Keratinocyte (primary cell): ENCODE data around the gene CLEC18C.
"Not testable (repeated sequence)": the region's sequence is repeated elsewhere in the genome, so short reads cannot be mapped to it uniquely, and the experiment has no call there.

Experiments
- EZH2 ChIP-seq: IDR thresholded peaks from one replicate; pipeline ENCODE4 v1.6.1; 2012; ENCODE audit warnings: inconsistent platforms, mild to moderate bottlenecking, low read length, moderate library complexity
- TF ChIP-seq, protein P1 (sequence below), 3 experiments: IDR thresholded peaks in 1 of 3; conservative IDR thresholded peaks in 1 of 3; optimal IDR thresholded peaks in 1 of 3; 2 replicates in 2 of 3; 3 replicates in 1 of 3; pipeline versions ENCODE3 to v1.5.1; 2011; ENCODE audit warnings: low read length in 3 of 3, mild to moderate bottlenecking in 3 of 3, moderate library complexity in 2 of 3, control low read depth in 1 of 3, inconsistent platforms in 1 of 3; ENCODE audit not compliant: insufficient read depth in 2 of 3; ENCODE audit errors: extremely low read depth in 1 of 3

- TF ChIP-seq, protein P1, sequence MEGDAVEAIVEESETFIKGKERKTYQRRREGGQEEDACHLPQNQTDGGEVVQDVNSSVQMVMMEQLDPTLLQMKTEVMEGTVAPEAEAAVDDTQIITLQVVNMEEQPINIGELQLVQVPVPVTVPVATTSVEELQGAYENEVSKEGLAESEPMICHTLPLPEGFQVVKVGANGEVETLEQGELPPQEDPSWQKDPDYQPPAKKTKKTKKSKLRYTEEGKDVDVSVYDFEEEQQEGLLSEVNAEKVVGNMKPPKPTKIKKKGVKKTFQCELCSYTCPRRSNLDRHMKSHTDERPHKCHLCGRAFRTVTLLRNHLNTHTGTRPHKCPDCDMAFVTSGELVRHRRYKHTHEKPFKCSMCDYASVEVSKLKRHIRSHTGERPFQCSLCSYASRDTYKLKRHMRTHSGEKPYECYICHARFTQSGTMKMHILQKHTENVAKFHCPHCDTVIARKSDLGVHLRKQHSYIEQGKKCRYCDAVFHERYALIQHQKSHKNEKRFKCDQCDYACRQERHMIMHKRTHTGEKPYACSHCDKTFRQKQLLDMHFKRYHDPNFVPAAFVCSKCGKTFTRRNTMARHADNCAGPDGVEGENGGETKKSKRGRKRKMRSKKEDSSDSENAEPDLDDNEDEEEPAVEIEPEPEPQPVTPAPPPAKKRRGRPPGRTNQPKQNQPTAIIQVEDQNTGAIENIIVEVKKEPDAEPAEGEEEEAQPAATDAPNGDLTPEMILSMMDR (optimal IDR thresholded peaks at IDR 0.05 in 1 of 3, IDR thresholded peaks at IDR 0.05 in 1 of 3, conservative IDR thresholded peaks at IDR 0.05 in 1 of 3; ENCODE audit: extremely low read depth in 1 of 3, insufficient read depth in 2 of 3, low read length in 3 of 3) = not testable (repeated sequence)
- TF ChIP-seq EZH2 = not testable (repeated sequence)
Measured at GRCh38 chr16:70126226-70126625, 47.4 kb upstream of the CLEC18C start.
